Dermis blood vessel endothelial cell (primary cell): ENCODE data around the gene CNPPD1. TPM values are rescaled to one million over a fixed set of nuclear protein-coding genes. Genes with fewer than 3 reads are reported as not detected.

Experiments
- total RNA-seq: library from RNA; depleted of rRNA; stranded (reverse); fragments of >200 nt; gene quantifications from 2 replicates; pipeline ENCODE4 v1.2.3, GENCODE V29; 2014

CNPPD1 gene
- total RNA-seq, 1 donor from 2014 or later, result 29.8 TPM

Other genes starting within 250 kb of the CNPPD1 start
- gene CDK5R2, start 217.3 kb downstream of the CNPPD1 start, total RNA-seq, result not detected in 2 replicates
- gene FEV, start 191.7 kb downstream of the CNPPD1 start, total RNA-seq, result not detected in 2 replicates
- gene CRYBA2, start 183.5 kb downstream of the CNPPD1 start, total RNA-seq, result not detected in 2 replicates
- not detected in 2 replicates for gene CFAP65, start 135.4 kb downstream of the CNPPD1 start, total RNA-seq
- gene IHH, start 116.0 kb downstream of the CNPPD1 start, total RNA-seq, result not detected in 2 replicates
- 25.7 and 28.8 TPM in 2 replicates for gene NHEJ1, start 16.1 kb downstream of the CNPPD1 start, total RNA-seq
- gene SLC23A3, start 6.9 kb downstream of the CNPPD1 start, total RNA-seq, result 1.3 and 3.2 TPM in 2 replicates
- gene RETREG2, start 1.4 kb upstream of the CNPPD1 start, total RNA-seq, result 64.1 and 75.4 TPM in 2 replicates
- 16.7 and 22.5 TPM in 2 replicates for gene ZFAND2B, start 29.9 kb upstream of the CNPPD1 start, total RNA-seq
- 31.8 and 52.4 TPM in 2 replicates for gene ABCB6, start 42.0 kb upstream of the CNPPD1 start, total RNA-seq
- gene ATG9A, start 52.7 kb upstream of the CNPPD1 start, total RNA-seq, result 46.5 and 75.4 TPM in 2 replicates
- 17.7 and 29.6 TPM in 2 replicates for gene ANKZF1, start 52.9 kb upstream of the CNPPD1 start, total RNA-seq
- 5.7 and 6.5 TPM in 2 replicates for gene GLB1L, start 68.5 kb upstream of the CNPPD1 start, total RNA-seq
- gene STK16, start 68.6 kb upstream of the CNPPD1 start, total RNA-seq, result 24.3 and 24.7 TPM in 2 replicates
- gene TUBA4B, start 76.3 kb upstream of the CNPPD1 start, total RNA-seq, result 0.09 TPM in 1 of 2 replicates, not detected in the other
- 19.9 and 23.0 TPM in 2 replicates for gene TUBA4A, start 77.0 kb upstream of the CNPPD1 start, total RNA-seq
- 24.0 and 27.7 TPM in 2 replicates for gene DNAJB2, start 102.4 kb upstream of the CNPPD1 start, total RNA-seq
- 0.17 TPM in 1 of 2 replicates, not detected in the other for gene PTPRN, start 132.5 kb upstream of the CNPPD1 start, total RNA-seq
- gene RESP18, start 155.8 kb upstream of the CNPPD1 start, total RNA-seq, result not detected in 2 replicates
- 54.1 and 67.7 TPM in 2 replicates for gene DNPEP, start 211.0 kb upstream of the CNPPD1 start, total RNA-seq
- gene DES, start 241.5 kb upstream of the CNPPD1 start, total RNA-seq, result not detected in 2 replicates